HEK293 (cell line): Measurements from ENCODE around the gene MBOAT2.
A peak's percentile ranks its signal among the peaks of the same experiment; 100 is the strongest.

Source experiments
- CTCF ChIA-PET: fragments of 350-600 bp; formaldehyde crosslinking; extraction: SDS; loops from one replicate; lab custom pipeline; 2021; ENCODE audit warnings: antibody characterized with exemption; lab: Yijun Ruan, JAX
- POLR2A ChIA-PET: fragments of 300-600 bp; formaldehyde crosslinking; extraction: SDS; loops from one replicate; lab custom pipeline; 2020; ENCODE audit warnings: antibody characterized with exemption, inconsistent platforms; lab: Yijun Ruan, JAX
- H3K27ac ChIP-seq: fragments of 200-500 bp; sonication (Bioruptor generic); 2 replicates; pipeline ENCODE4 v1.5.1; 2014; ENCODE audit warnings: low read depth, low read length, control low read depth, inconsistent platforms; ENCODE audit errors: extremely low read depth
- H3K36me3 ChIP-seq, 2 experiments: fragments of 200-500 bp in 1 of 2; sonication (Bioruptor generic) in 1 of 2; 1 replicate in 1 of 2; 2 replicates in 1 of 2; pipeline ENCODE4 v1.5.1; 2014 to 2017; ENCODE audit warnings: inconsistent platforms in 2 of 2, low read length in 2 of 2; ENCODE audit not compliant: control insufficient read depth in 2 of 2, insufficient read depth in 1 of 2
- H3K4me1 ChIP-seq: fragments of 200-500 bp; sonication (Bioruptor generic); 2 replicates; pipeline ENCODE4 v1.5.1; 2014; ENCODE audit warnings: mild to moderate bottlenecking, low read length, inconsistent platforms; ENCODE audit not compliant: control insufficient read depth, insufficient read depth
- H3K4me3 ChIP-seq: 2 replicates; pipeline ENCODE4 v1.5.1; 2011; ENCODE audit warnings: low read depth, mild to moderate bottlenecking, control low read depth, low read length, moderate library complexity
- H3K9me3 ChIP-seq: fragments of 200-500 bp; sonication (Bioruptor generic); 2 replicates; pipeline ENCODE4 v1.5.1; 2014; ENCODE audit warnings: low read depth, low read length, inconsistent platforms; ENCODE audit not compliant: control insufficient read depth, insufficient read depth
- HOXA7 ChIP-seq: sonication (generic); formaldehyde crosslinking; IDR thresholded peaks from 2 replicates; pipeline ENCODE4 v1.8.1; 2022; ENCODE audit warnings: missing genetic modification reagents, borderline replicate concordance
- KLF1 ChIP-seq: fragments of 450-650 bp; formaldehyde crosslinking; IDR thresholded peaks from 2 replicates; pipeline ENCODE4 v1.5.1; 2016; ENCODE audit warnings: missing biosample characterization, missing genetic modification characterization
- PRDM4 ChIP-seq: fragments of 450-650 bp; formaldehyde crosslinking; IDR thresholded peaks from 2 replicates; pipeline ENCODE4 v1.5.1; 2017; ENCODE audit warnings: missing biosample characterization, missing genetic modification characterization
- SCRT2 ChIP-seq: fragments of 450-650 bp; formaldehyde crosslinking; IDR thresholded peaks from 2 replicates; pipeline ENCODE4 v1.5.1; 2016; ENCODE audit warnings: missing biosample characterization, missing genetic modification characterization
- SP7 ChIP-seq: fragments of 450-650 bp; formaldehyde crosslinking; IDR thresholded peaks from 2 replicates; pipeline ENCODE4 v1.5.1; 2016; ENCODE audit warnings: missing biosample characterization, missing genetic modification characterization
- ZBTB21 ChIP-seq: fragments of 450-650 bp; formaldehyde crosslinking; IDR thresholded peaks from 2 replicates; pipeline ENCODE4 v1.5.1; 2017; ENCODE audit warnings: missing biosample characterization, missing genetic modification characterization
- ZBTB6 ChIP-seq: fragments of 450-650 bp; formaldehyde crosslinking; IDR thresholded peaks from 2 replicates; pipeline ENCODE4 v1.5.1; 2017; ENCODE audit warnings: missing biosample characterization, missing genetic modification characterization
- ZFHX2 ChIP-seq: fragments of 450-650 bp; formaldehyde crosslinking; conservative IDR thresholded peaks from 2 replicates; pipeline ENCODE4 v1.5.1; 2016; ENCODE audit warnings: missing biosample characterization, missing genetic modification characterization
- ZFP3 ChIP-seq: fragments of 450-650 bp; formaldehyde crosslinking; IDR thresholded peaks from 2 replicates; pipeline ENCODE4 v1.5.1; 2016; ENCODE audit warnings: low read depth, missing biosample characterization, missing genetic modification characterization
- ZNF10 ChIP-seq: fragments of 450-650 bp; formaldehyde crosslinking; IDR thresholded peaks from 2 replicates; pipeline ENCODE4 v1.5.1; 2017; ENCODE audit warnings: missing biosample characterization, missing genetic modification characterization
- ZNF24 ChIP-seq: fragments of 450-650 bp; formaldehyde crosslinking; IDR thresholded peaks from 2 replicates; pipeline ENCODE4 v1.5.1; 2016; ENCODE audit warnings: missing biosample characterization, missing genetic modification characterization
- ZNF394 ChIP-seq: fragments of 450-650 bp; formaldehyde crosslinking; IDR thresholded peaks from 2 replicates; pipeline ENCODE4 v1.5.1; 2016; ENCODE audit warnings: missing biosample characterization, missing genetic modification characterization, mild to moderate bottlenecking, moderate library complexity, borderline replicate concordance
- ZNF416 ChIP-seq: fragments of 450-650 bp; formaldehyde crosslinking; IDR thresholded peaks from 2 replicates; pipeline ENCODE4 v1.5.1; 2016; ENCODE audit warnings: missing biosample characterization, missing genetic modification characterization
- ZNF473 ChIP-seq: fragments of 450-650 bp; formaldehyde crosslinking; IDR thresholded peaks from 2 replicates; pipeline ENCODE4 v1.5.1; 2017; ENCODE audit warnings: missing biosample characterization, missing genetic modification characterization
- ZNF600 ChIP-seq: fragments of 450-650 bp; formaldehyde crosslinking; IDR thresholded peaks from 2 replicates; pipeline ENCODE4 v1.5.1; 2016; ENCODE audit warnings: missing biosample characterization, missing genetic modification characterization
- ZNF623 ChIP-seq: fragments of 450-650 bp; formaldehyde crosslinking; IDR thresholded peaks from 2 replicates; pipeline ENCODE4 v1.5.1; 2016; ENCODE audit warnings: missing biosample characterization, missing genetic modification characterization
- ZNF670 ChIP-seq: fragments of 450-650 bp; formaldehyde crosslinking; IDR thresholded peaks from 2 replicates; pipeline ENCODE4 v1.5.1; 2016; ENCODE audit warnings: missing biosample characterization, missing genetic modification characterization, low read depth
- ZSCAN18 ChIP-seq: fragments of 450-650 bp; formaldehyde crosslinking; IDR thresholded peaks from 2 replicates; pipeline ENCODE4 v1.5.1; 2016; ENCODE audit warnings: missing biosample characterization, missing genetic modification characterization
- ZSCAN30 ChIP-seq: fragments of 450-650 bp; IDR thresholded peaks from 2 replicates; pipeline ENCODE4 v1.5.1; 2018; ENCODE audit warnings: missing biosample characterization, mild to moderate bottlenecking, missing genetic modification characterization, moderate library complexity
- TF ChIP-seq, protein P1 (sequence below): fragments of 450-650 bp; formaldehyde crosslinking; IDR thresholded peaks from 2 replicates; pipeline ENCODE4 v1.5.1; 2016; ENCODE audit warnings: missing biosample characterization, missing genetic modification characterization

The MBOAT2 gene

GRCh38 chr2:8806885-8807704 lies 196.4 kb downstream of the MBOAT2 start (continued):
- no peak for TF ChIP-seq ZNF24 (tag by site-specific recombination)
- no peak for TF ChIP-seq HOXA7
- TF ChIP-seq, protein P1, sequence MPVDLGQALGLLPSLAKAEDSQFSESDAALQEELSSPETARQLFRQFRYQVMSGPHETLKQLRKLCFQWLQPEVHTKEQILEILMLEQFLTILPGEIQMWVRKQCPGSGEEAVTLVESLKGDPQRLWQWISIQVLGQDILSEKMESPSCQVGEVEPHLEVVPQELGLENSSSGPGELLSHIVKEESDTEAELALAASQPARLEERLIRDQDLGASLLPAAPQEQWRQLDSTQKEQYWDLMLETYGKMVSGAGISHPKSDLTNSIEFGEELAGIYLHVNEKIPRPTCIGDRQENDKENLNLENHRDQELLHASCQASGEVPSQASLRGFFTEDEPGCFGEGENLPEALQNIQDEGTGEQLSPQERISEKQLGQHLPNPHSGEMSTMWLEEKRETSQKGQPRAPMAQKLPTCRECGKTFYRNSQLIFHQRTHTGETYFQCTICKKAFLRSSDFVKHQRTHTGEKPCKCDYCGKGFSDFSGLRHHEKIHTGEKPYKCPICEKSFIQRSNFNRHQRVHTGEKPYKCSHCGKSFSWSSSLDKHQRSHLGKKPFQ, result no peak
- TF ChIP-seq ZBTB6 (tag by site-specific recombination), result no peak
- TF ChIP-seq ZNF416 (tag by site-specific recombination), result no peak
- TF ChIP-seq ZNF670 (tag by site-specific recombination), result no peak

DNA sequence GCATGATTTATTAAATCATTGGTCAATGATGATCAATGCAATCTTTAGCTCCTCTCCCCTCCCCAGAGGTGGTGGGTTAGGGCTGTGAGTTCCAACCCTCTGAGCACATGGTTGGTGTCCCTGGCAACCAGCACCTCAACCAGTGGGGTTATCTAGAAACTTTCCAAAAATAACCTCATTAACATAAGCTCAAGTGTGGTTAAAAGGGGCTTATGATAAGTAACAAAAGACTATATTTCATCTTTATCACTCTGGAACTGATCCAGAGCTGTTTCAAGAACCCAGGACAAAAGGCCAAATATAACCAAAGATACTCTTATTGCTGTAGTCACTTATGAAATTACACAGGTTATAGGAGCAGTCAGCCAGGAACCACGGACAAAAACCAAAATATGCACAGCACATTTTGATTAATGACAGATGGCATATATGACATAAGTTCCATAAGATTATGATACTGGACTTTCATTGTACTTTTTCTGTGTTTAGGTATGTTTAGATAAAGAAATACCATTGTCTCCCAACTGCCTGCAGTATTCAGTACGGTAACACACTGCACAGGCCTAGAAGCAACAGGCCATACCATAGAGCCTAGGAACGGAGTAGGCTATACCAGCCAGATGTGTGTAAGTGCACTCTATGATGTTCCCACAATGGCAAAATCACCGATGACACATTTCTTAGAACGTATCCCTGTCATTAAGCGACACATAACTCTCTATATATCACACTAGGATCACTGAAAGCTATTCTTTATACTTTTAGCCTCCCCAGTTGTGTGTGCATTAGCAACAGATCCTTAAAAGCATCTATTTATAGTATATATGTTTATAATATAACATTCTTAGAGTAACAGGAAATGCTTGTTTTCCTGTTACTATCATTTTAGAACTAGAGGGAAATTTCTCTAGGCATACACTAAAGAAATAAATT lies 197.9 kb downstream of the MBOAT2 start:
- ChIA-PET CTCF (interaction anchor here (0.5 to 2.1 kb wide), 3 partner anchors 15 to 337 kb away, joined by 3 to 6 read pairs (median 3); no protein-coding TSS in a partner anchor), POLR2A (no interaction called here)
- Histone ChIP-seq H3K4me1 (peaks cover 19% of the 10 kb centered on the region), H3K36me3 (peaks cover 9 to 55% of the 10 kb centered on the region in 2 experiments; a peak in 2 of 3 replicates), H3K4me3 (no peak overlapping the region), H3K27ac (peak overlapping the region; percentile 34; the same call in 1 of the 2 replicates), H3K9me3 (no peaks in the 10 kb centered on the region)
- TF ChIP-seq SCRT2 (tag by site-specific recombination) (peak; percentile 66), PRDM4 (tag by site-specific recombination) (peak; percentile 96), ZSCAN18 (no peak)

DNA sequence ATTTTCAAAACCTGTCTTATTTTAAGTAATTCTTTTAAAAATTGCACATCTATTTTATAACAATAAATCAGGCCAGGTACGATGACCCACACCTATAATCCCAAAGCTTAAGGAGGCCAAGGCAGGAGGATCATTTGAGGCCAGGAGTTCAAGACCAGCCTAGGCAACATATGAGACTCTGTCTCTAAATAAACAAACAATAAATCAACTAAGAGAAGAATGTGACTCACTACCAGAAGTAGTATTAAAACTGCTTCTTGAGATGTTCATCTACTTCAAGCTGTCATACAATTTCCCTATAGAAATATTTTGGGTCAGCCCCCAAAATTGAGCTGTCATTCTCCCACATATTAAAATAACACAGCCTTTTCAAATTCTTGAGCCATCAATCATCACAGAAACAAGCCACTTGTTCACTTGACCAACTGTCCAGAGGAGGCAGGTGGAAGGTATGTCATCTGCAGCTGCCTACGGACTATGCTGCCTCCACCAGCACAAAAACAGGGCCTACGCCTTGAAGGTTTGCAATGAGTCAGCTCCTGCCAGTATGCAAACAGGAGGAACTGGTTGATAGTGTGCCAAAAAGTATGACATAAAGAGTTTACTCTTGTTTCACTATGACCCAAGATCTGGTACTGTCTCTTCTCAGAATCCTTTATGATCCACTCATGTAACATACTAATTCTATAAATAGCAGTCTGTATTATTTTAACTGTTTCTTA lies 199.7 kb downstream of the MBOAT2 start:
- ChIA-PET POLR2A (interaction anchor here (0.8 to 1.4 kb wide), 2 partner anchors 10 to 122 kb away, joined by 3 read pairs; partner anchors contain the start of gene ID2), CTCF (interaction anchor here (0.6 to 2.1 kb wide), 5 partner anchors 9 to 1065 kb away, joined by 3 to 6 read pairs (median 4); no protein-coding TSS in a partner anchor)
- peaks cover 19% of the 10 kb centered on the region for H3K4me1 ChIP-seq
- H3K27ac ChIP-seq, result peak overlapping the region; percentile 13; the same call in 1 of the 2 replicates
- no peaks in the 10 kb centered on the region for H3K9me3 ChIP-seq
- peaks cover 4 to 43% of the 10 kb centered on the region in 2 experiments; a peak in 2 of 3 replicates for H3K36me3 ChIP-seq
- H3K4me3 ChIP-seq, result no peak overlapping the region
- peak; percentile 81 for TF ChIP-seq ZBTB21 (tag by site-specific recombination)
- no peak for TF ChIP-seq ZNF473 (tag by site-specific recombination)
- no peak for TF ChIP-seq ZNF10 (tag by site-specific recombination)
- TF ChIP-seq ZFHX2 (tag by site-specific recombination), result peak; percentile 66
- peak; percentile 60; the same call in 1 of the 2 replicates for TF ChIP-seq ZNF600 (tag by site-specific recombination)
- TF ChIP-seq SCRT2 (tag by site-specific recombination), result peak; percentile 72
- TF ChIP-seq ZNF394 (tag by site-specific recombination), result peak; percentile 20; the same call in 1 of the 2 replicates
- TF ChIP-seq ZNF670 (tag by site-specific recombination), result no peak
- TF ChIP-seq SP7 (tag by site-specific recombination), result peak; percentile 32; the same call in 1 of the 2 replicates
- no peak for TF ChIP-seq ZFP3 (tag by site-specific recombination)
- no peak for TF ChIP-seq KLF1 (tag by site-specific recombination)
- no peak for TF ChIP-seq ZNF623 (tag by site-specific recombination)
- TF ChIP-seq ZSCAN30, result no peak
